ENCODE data around the gene PXDC1. TPM values are rescaled to one million over a fixed set of nuclear protein-coding genes. Genes with fewer than 3 reads are reported as not detected.

Gene PXDC1
- total and polyA plus RNA-seq, 2 donors (not counting 3 experiments of a cell fraction or from before 2014, with no cell fraction given), result 60.9 to 121 TPM

DNA sequence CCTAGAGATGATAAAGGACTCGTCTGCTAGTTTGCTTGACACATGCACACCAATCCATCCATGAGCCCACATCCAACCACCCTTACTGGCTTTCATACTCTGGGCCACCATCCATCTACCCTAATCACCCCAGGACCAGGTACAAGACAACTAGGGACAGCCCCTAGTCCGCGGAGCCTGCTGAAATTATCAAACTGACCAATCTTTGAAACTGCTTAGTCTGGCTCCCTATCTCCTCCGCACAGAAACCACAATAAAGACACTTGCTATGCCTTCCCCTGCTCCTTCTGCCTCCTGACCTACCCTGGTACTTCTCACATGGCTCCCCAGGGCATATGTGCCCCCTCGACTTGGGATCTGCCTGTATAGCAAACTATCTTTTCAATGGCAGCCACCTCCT is 33.1 kb downstream of the PXDC1 start:
- no TSS peak for BruUV-seq (replicated peaks)
- intact Hi-C loops (cut with micrococcal nuclease) (no loop called here), dilution Hi-C loops (cut with MboI; ENCODE audit: extremely low pct_ligation_motif_present, low sequenced_read_pairs) (no loop called here)
- ChIA-PET POLR2A (no interaction called here), CTCF (interaction anchor here (0.6 kb wide), 1 partner anchor 14 kb away, joined by 3 read pairs; no protein-coding TSS in a partner anchor)
- Histone ChIP-seq H3K27me3 (ENCODE audit: control insufficient read depth in 2 of 2, insufficient read depth in 2 of 2, low read length in 2 of 2) (no peaks in the 10 kb centered on the region), H3K27ac (ENCODE audit: insufficient read depth, low read depth, low read length) (no peak overlapping the region), H3K4me1 (ENCODE audit: control insufficient read depth, extremely low read depth, insufficient read depth, low read length) (no peaks in the 10 kb centered on the region), H3K9me3 (replicated peaks; ENCODE audit: control insufficient read depth, insufficient read depth, low read length) (no peaks in the 10 kb centered on the region), H4K20me1 (replicated peaks; ENCODE audit: control insufficient read depth, extremely low read depth, insufficient read depth, low read length) (no peaks in the 10 kb centered on the region), H3K79me2 (ENCODE audit: control insufficient read depth, insufficient read depth, low read length) (no peaks in the 10 kb centered on the region), H2AFZ (ENCODE audit: low read depth, low read length) (no peak overlapping the region), H3K9me1 (replicated peaks; ENCODE audit: control insufficient read depth, extremely low read depth, insufficient read depth, low read length) (no peaks in the 10 kb centered on the region), H3K9ac (replicated peaks; ENCODE audit: extremely low read depth, insufficient read depth, low read length) (no peak overlapping the region), H3K36me3 (ENCODE audit: control insufficient read depth in 2 of 2, extremely low read depth in 1 of 2, insufficient read depth in 2 of 2, low read length in 2 of 2) (peaks cover 11 to 13% of the 10 kb centered on the region in 2 experiments), H3K4me2 (ENCODE audit: insufficient read depth, low read length) (no peak overlapping the region), H3K4me3 (replicated peaks in 1 of 3; ENCODE audit: insufficient read depth in 1 of 3, low read depth in 1 of 3, low read length in 3 of 3) (no peak overlapping the region)
- no peak for TF ChIP-seq POLR2A (IDR thresholded peaks at IDR 0.05; ENCODE audit: low read depth, low read length)
- TF ChIP-seq, protein P1, sequence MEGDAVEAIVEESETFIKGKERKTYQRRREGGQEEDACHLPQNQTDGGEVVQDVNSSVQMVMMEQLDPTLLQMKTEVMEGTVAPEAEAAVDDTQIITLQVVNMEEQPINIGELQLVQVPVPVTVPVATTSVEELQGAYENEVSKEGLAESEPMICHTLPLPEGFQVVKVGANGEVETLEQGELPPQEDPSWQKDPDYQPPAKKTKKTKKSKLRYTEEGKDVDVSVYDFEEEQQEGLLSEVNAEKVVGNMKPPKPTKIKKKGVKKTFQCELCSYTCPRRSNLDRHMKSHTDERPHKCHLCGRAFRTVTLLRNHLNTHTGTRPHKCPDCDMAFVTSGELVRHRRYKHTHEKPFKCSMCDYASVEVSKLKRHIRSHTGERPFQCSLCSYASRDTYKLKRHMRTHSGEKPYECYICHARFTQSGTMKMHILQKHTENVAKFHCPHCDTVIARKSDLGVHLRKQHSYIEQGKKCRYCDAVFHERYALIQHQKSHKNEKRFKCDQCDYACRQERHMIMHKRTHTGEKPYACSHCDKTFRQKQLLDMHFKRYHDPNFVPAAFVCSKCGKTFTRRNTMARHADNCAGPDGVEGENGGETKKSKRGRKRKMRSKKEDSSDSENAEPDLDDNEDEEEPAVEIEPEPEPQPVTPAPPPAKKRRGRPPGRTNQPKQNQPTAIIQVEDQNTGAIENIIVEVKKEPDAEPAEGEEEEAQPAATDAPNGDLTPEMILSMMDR (IDR thresholded peaks at IDR 0.05; ENCODE audit: extremely low read depth in 1 of 2, insufficient read depth in 1 of 2, low read depth in 1 of 2, low read length in 2 of 2), result no peak
- no peak for TF ChIP-seq MYC (IDR thresholded peaks at IDR 0.05; ENCODE audit: low read depth, low read length)
- no peak for TF ChIP-seq JUN (IDR thresholded peaks at IDR 0.05; ENCODE audit: borderline replicate concordance, insufficient read depth, insufficient read length, low read depth)
- DNase-seq (ENCODE audit: low read depth, low spot score) (no peak), FAIRE-seq (no peak)

DNA sequence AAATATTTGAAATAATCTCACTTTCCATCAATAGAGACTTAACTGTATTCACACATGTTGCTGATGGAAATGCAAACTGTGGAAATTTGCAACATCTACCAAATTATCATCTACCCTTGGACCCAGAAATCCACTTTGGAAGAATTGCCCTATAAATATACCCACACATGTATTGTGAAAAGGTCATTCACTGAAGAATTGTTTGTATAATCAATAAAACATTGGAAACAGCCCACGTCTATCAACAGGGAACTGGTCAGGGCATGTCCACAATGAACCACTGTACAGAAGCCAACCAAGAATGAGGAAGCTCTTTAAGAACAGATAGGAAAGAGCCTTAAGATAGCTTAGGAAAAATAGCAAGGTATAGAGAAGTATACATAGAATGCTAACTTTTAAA is 36.2 kb downstream of the PXDC1 start:
- intact Hi-C loops (cut with micrococcal nuclease), result no loop called here
- Histone ChIP-seq H3K9ac (replicated peaks; ENCODE audit: extremely low read depth, insufficient read depth, low read length) (no peak overlapping the region), H3K4me1 (ENCODE audit: control insufficient read depth, extremely low read depth, insufficient read depth, low read length) (no peaks in the 10 kb centered on the region), H3K27me3 (ENCODE audit: control insufficient read depth in 2 of 2, insufficient read depth in 2 of 2, low read length in 2 of 2) (no peaks in the 10 kb centered on the region), H3K27ac (ENCODE audit: insufficient read depth, low read depth, low read length) (no peak overlapping the region), H3K4me2 (ENCODE audit: insufficient read depth, low read length) (no peak overlapping the region), H3K9me1 (replicated peaks; ENCODE audit: control insufficient read depth, extremely low read depth, insufficient read depth, low read length) (no peaks in the 10 kb centered on the region), H3K79me2 (ENCODE audit: control insufficient read depth, insufficient read depth, low read length) (no peaks in the 10 kb centered on the region), H2AFZ (ENCODE audit: low read depth, low read length) (no peak overlapping the region), H3K36me3 (ENCODE audit: control insufficient read depth in 2 of 2, extremely low read depth in 1 of 2, insufficient read depth in 2 of 2, low read length in 2 of 2) (no peaks in the 10 kb centered on the region), H3K4me3 (replicated peaks in 1 of 3; ENCODE audit: insufficient read depth in 1 of 3, low read depth in 1 of 3, low read length in 3 of 3) (no peak overlapping the region), H4K20me1 (replicated peaks; ENCODE audit: control insufficient read depth, extremely low read depth, insufficient read depth, low read length) (no peaks in the 10 kb centered on the region), H3K9me3 (replicated peaks; ENCODE audit: control insufficient read depth, insufficient read depth, low read length) (no peaks in the 10 kb centered on the region)
- dilution Hi-C loops (cut with MboI; ENCODE audit: extremely low pct_ligation_motif_present, low sequenced_read_pairs), result no loop called here
- CTCF ChIA-PET, result interaction anchor here (1.0 to 1.6 kb wide), 2 partner anchors 8 to 306 kb away, joined by 3 read pairs; no protein-coding TSS in a partner anchor
- DNase-seq (ENCODE audit: low read depth, low spot score) (no peak), FAIRE-seq (peak; percentile 24)
- TF ChIP-seq JUN (IDR thresholded peaks at IDR 0.05; ENCODE audit: borderline replicate concordance, insufficient read depth, insufficient read length, low read depth) (no peak), GATA2 (IDR thresholded peaks at IDR 0.05; ENCODE audit: insufficient read depth, insufficient read length, low read depth, low read length) (no peak), MYC (IDR thresholded peaks at IDR 0.05; ENCODE audit: low read depth, low read length) (no peak), EZH2 (IDR thresholded peaks at IDR 0.05; ENCODE audit: borderline replicate concordance, low read depth, low read length, severe bottlenecking) (no peak)
- TF ChIP-seq, protein P1 (IDR thresholded peaks at IDR 0.05; ENCODE audit: extremely low read depth in 1 of 2, insufficient read depth in 1 of 2, low read depth in 1 of 2, low read length in 2 of 2), result no peak
- POLR2A ChIA-PET, result no interaction called here
- BruUV-seq (replicated peaks), result no TSS peak

Data from endothelial cell of umbilical vein (primary cell).